ENCODE results near the gene CCDC89.

The CCDC89 gene

GRCh38 chr11:85709941-85710702, 24.1 kb upstream of the CCDC89 start:
- Histone ChIP-seq H3K79me2 (ENCODE audit: insufficient read depth, low read depth) (no peaks in the 10 kb centered on the region), H3K4me1 (ENCODE audit: low read depth, poor library complexity, severe bottlenecking) (no peaks in the 10 kb centered on the region), H3K27me3 (ENCODE audit: insufficient read depth, low read depth) (no peaks in the 10 kb centered on the region), H2AFZ (ENCODE audit: low read depth) (no peak overlapping the region), H4K20me1 (ENCODE audit: insufficient read depth) (no peaks in the 10 kb centered on the region), H3K27ac (no peak overlapping the region), H3K36me3 (ENCODE audit: insufficient read depth) (no peaks in the 10 kb centered on the region), H3K9ac (no peak overlapping the region), H3K4me3 (IDR thresholded peaks at IDR 0.05; ENCODE audit: insufficient read depth, low read depth, low read length) (no peak overlapping the region), H3K4me2 (no peak overlapping the region)
- TF ChIP-seq CTCF (conservative IDR thresholded peaks at IDR 0.05; ENCODE audit: low read depth, low read length), result no peak

DNA sequence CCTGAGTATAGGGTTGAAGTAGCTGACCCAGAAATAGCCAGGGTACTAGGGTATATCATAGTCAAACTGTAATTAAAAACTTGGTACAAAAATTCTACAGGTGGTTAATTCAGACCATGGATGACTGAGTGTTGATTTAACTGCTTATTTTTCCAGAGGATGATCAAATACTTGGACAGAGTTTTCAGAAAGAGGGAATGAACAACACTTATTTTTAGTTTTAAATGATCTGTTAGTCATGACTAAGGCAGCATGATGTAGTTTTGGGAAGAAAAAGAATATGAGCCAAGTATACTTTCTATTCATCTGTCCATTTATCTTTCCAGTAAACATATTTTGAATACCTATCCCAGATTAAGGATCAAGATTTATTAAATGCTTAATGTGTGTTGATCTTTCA, 19.8 kb upstream of the CCDC89 start:
- H3K27ac ChIP-seq, result no peak overlapping the region
- no peaks in the 10 kb centered on the region for H3K79me2 ChIP-seq (ENCODE audit: insufficient read depth, low read depth)
- no peaks in the 10 kb centered on the region for H3K27me3 ChIP-seq (ENCODE audit: insufficient read depth, low read depth)
- no peak overlapping the region for H3K4me2 ChIP-seq
- TF ChIP-seq CTCF (conservative IDR thresholded peaks at IDR 0.05; ENCODE audit: low read depth, low read length), result no peak
- no peaks in the 10 kb centered on the region for H4K20me1 ChIP-seq (ENCODE audit: insufficient read depth)
- H3K4me3 ChIP-seq (IDR thresholded peaks at IDR 0.05; ENCODE audit: insufficient read depth, low read depth, low read length), result no peak overlapping the region
- no peaks in the 10 kb centered on the region for H3K4me1 ChIP-seq (ENCODE audit: low read depth, poor library complexity, severe bottlenecking)
- no peak overlapping the region for H2AFZ ChIP-seq (ENCODE audit: low read depth)
- H3K36me3 ChIP-seq (ENCODE audit: insufficient read depth), result no peaks in the 10 kb centered on the region
- H3K9ac ChIP-seq, result no peak overlapping the region

DNA sequence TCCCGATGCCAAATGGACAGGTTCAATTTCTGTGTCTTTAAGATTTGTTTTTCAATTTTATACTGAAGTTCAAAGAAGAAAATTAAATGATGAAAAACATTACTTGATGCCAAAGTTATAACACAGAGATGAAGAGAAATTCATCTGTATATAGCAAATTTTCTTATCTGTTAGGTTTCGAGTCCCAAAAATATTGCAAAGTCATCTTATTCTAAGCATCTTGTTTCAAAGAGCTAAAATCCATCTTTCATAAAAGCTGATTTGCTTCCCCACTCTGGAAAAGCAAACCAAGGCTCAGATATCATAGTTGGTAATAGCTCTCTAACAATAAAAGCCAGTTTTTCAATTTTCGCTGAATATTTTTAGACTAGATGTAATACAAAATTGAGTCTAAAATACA, 19.0 kb upstream of the CCDC89 start:
- H3K4me3 ChIP-seq (IDR thresholded peaks at IDR 0.05; ENCODE audit: insufficient read depth, low read depth, low read length), result no peak overlapping the region
- no peaks in the 10 kb centered on the region for H4K20me1 ChIP-seq (ENCODE audit: insufficient read depth)
- no peaks in the 10 kb centered on the region for H3K27me3 ChIP-seq (ENCODE audit: insufficient read depth, low read depth)
- H3K9ac ChIP-seq, result no peak overlapping the region
- H3K4me1 ChIP-seq (ENCODE audit: low read depth, poor library complexity, severe bottlenecking), result peaks cover 3% of the 10 kb centered on the region
- H3K27ac ChIP-seq, result no peak overlapping the region
- H3K4me2 ChIP-seq, result no peak overlapping the region
- no peaks in the 10 kb centered on the region for H3K79me2 ChIP-seq (ENCODE audit: insufficient read depth, low read depth)
- TF ChIP-seq CTCF (conservative IDR thresholded peaks at IDR 0.05; ENCODE audit: low read depth, low read length), result no peak
- H3K36me3 ChIP-seq (ENCODE audit: insufficient read depth), result no peaks in the 10 kb centered on the region
- H2AFZ ChIP-seq (ENCODE audit: low read depth), result no peak overlapping the region

DNA sequence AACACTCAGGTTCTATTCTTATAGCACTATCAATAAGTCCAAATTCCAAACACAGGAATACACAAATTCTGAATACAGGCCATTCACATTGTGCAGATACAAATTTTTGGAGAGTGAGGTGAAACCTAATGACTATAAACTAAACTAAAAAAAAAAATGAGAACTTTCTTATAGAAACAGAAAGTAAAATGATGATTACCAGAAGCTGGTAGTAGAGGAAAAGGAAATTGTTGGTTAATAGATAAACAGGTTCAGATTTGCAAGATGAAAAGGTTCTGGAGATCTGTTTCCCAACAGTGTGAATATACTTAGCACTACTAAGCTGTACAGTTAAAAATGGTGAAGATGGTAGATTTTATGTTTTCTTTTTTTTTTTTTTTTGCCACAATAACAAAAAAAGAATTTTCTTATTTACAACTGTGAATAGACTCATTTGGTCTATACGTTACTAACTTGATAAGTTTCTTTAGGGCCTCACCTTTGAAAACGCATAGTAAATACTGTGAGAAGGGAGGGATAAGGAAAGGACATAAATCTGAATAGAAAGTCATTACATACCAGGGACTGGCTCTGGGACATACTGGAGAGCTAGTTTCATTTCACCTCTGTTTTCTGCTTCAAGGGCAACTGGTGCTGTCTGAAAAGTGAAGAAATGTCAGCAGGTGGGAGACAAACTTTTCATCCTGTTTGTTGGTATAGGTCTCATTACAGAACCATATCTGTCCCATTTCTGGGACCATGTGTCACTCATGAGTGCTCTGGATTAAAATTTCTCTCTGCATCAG, 14.2 kb upstream of the CCDC89 start:
- TF ChIP-seq CTCF (conservative IDR thresholded peaks at IDR 0.05; ENCODE audit: low read depth, low read length), result no peak
- Histone ChIP-seq H4K20me1 (ENCODE audit: insufficient read depth) (no peaks in the 10 kb centered on the region), H3K79me2 (ENCODE audit: insufficient read depth, low read depth) (no peaks in the 10 kb centered on the region), H3K36me3 (ENCODE audit: insufficient read depth) (no peaks in the 10 kb centered on the region), H3K27me3 (ENCODE audit: insufficient read depth, low read depth) (no peaks in the 10 kb centered on the region), H3K4me1 (ENCODE audit: low read depth, poor library complexity, severe bottlenecking) (peaks cover 5% of the 10 kb centered on the region), H3K27ac (no peak overlapping the region), H3K9ac (no peak overlapping the region), H2AFZ (ENCODE audit: low read depth) (no peak overlapping the region), H3K4me3 (IDR thresholded peaks at IDR 0.05; ENCODE audit: insufficient read depth, low read depth, low read length) (no peak overlapping the region), H3K4me2 (no peak overlapping the region)

Measured in KMS-11 (cell line).